AG08395 (cell line): ENCODE measurements around the gene RNF166.

Experiments used
- DNase-seq: peaks from one replicate; pipeline ENCODE4 v3.0.0; 2012; ENCODE audit warnings: mixed read lengths, low spot score

The RNF166 gene

DNA sequence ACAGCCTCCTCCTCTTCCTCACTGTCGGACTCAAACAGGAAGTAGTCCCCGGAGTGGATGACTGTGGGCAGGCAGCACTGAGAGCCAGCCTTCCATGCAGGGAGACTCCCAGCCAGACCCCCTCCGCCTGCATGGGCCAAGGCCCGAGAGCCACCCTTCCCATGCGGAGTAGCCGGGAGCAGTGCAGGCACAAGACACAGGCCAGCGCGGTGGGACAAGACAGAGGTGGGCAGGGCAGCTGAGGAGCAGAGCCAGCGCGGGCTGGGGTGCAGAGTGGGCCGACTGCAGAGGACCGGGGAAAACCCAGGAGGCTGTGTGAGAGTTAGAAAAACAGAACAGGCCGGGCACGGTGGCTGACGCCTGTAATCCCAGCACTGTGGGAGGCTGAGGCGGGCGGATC is 17.7 kb upstream of the RNF166 start:
- DNase-seq = no peak

- DNase-seq = no peak
Measured at GRCh38 chr16:88723507-88723887, 17.3 kb upstream of the RNF166 start.

- no peak for DNase-seq
Measured at GRCh38 chr16:88722784-88723506, 16.7 kb upstream of the RNF166 start.

DNA sequence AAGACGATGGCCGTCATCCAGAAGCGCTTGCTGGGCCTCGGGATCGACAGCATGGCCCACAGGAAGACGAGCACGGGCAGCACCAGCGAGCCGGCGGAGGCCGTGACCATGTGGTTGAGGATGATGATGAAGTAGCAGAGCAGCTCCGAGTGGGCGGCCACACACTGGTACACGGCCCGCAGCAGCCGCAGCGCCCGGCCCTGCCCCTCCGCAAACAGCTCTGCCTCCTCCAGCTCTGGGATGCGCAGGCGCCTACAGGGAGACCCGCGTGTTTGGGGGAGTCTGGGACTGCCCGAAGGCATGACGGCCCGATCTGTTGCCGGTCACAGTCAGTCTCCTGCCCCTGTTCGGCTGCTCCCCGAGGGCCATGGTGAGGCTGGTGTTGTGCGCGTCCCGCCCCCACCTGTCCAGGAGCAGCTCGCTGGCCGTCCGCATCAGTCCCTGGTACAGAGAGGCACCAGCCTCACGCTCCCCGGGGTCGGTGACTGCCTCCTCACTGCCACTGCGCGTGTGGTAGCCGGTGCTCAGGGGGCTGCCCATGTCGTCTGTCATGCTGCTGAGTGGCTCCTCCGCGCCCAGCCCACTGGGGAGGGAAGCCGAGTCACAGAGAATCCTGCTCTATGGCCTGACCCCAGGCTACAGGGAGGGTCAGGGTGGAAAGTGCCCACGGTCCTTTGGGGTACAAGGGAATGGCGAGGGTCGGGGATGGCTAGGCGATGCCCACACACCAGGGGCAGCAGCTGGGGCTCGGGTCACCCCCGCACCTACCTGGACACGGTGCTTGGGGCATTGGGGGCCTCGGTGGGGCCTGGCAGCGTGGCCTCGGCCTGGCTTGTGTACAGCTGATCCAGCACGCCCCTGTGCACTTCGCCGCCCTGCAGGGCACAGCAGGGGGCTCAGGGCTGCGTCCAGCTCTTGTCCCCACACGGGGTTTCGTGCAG is 15.9 kb upstream of the RNF166 start:
- DNase-seq = no peak

- no peak for DNase-seq
Measured at GRCh38 chr16:88721236-88721635, 15.0 kb upstream of the RNF166 start.

GRCh38 chr16:88720396-88720970 is 14.3 kb upstream of the RNF166 start:
- DNase-seq = no peak

- DNase-seq = no peak
Measured at GRCh38 chr16:88719933-88720296, 13.7 kb upstream of the RNF166 start.

- no peak for DNase-seq
Measured at GRCh38 chr16:88719267-88719932, 13.2 kb upstream of the RNF166 start.

- DNase-seq = no peak
Measured at GRCh38 chr16:88718178-88718577, 12.0 kb upstream of the RNF166 start.

DNA sequence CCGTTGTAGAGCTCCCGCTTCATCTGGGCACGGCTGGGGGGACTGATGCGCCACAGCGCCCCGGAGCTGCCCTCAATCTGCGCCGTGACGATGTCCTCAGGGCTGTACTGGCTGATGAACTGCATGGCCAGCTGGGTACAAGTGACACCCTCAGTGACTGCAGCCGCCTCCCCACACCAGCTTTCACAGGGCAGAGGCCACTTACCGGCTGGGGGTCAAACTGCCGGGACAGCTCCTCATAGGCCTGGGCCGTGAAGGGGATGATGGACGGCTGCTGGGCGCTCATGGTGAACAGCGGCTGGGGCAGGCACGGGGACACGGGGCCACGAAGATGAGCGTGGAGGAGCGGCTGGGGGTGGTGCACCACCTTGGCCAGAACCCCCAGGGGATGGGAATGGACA is 10.4 kb upstream of the RNF166 start:
- DNase-seq = no peak

- DNase-seq = no peak
Measured at GRCh38 chr16:88716201-88716600, 10.0 kb upstream of the RNF166 start.

- DNase-seq = no peak
Measured at GRCh38 chr16:88715312-88716190, 9.3 kb upstream of the RNF166 start.

DNA sequence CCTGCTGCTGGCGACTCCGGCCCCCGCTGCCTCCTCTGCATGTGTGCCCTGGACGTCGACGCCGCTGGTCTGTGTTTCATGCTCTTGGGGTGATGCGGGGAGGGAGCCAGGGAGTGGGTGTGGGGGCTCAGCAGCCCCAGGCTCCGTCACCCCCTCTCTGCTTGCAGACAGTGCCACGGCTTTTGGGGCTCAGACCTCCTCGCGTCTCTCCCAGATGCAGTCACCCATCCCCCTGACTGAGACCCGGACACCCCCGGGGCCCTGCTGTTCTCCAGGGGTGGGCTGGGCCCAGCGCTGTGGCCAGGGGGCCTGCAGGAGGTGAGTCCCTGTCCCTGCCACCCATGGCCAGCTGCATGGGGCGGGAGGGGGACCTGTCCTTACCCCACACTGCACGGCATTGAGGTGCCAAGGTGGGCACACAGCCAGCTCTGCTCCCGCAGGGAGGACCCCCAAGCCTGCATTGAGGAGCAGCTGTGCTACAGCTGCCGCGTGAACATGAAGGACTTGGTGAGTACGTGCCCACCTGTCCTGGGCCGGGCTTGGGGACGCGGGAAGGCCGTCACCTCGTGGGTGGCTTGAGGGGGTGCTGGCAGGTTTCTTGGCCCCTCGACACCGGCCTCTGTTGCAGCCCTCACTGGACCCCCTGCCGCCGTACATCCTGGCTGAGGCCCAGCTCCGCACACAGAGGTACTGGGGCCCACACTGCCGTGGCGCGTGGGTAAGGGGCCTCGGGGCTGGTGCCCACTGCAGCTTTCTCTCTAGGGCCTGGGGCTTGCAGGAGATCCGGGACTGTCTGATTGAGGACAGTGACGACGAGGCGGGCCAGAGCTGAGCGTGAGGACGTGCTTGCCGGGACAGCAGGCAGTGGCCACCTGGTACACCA is 8.5 kb upstream of the RNF166 start:
- DNase-seq = no peak

DNA sequence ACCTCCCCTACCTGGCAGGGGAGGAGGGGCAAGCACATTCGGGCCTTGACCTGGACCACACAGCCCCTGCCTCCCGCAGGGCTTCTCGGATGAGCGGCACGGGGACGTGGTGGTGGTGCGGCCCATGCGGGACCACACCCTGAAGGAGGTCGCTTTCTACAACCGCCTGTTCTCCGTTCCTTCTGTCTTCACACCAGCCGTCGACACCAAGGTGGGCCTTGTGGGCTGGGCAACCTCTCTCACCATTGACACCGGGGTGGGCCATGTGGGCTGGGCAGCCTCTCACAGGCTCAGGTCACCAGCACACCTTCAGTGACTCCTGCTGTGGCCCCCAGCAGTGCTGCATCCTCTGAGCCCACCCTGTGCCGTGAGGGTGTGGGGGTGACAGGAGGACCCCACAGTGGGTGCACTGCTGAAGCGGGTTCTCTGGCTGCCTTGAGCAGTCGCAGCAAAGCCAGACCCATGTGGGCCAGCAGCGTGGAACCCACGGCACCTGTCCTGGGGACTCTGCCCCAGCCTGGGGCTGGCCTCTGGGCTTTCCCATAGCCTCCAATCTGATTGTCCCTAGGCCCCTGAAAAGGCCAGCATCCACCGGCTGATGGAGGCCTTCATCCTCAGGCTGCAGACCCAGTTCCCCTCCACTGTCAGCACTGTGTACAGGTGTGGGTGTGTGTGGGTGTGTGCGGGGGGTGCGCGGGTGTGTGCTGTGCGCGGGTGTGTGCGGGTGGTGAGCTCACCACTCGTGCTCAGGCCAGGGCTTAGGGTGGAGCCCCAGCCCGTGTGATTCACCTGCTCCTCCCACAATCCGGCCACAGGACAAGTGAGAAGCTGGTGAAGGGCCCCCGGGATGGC is 7.6 kb upstream of the RNF166 start:
- DNase-seq = peak; percentile 33

GRCh38 chr16:88713054-88713453 is 6.8 kb upstream of the RNF166 start:
- no peak for DNase-seq

- no peak for DNase-seq
Measured at GRCh38 chr16:88712362-88712979, 6.3 kb upstream of the RNF166 start.

DNA sequence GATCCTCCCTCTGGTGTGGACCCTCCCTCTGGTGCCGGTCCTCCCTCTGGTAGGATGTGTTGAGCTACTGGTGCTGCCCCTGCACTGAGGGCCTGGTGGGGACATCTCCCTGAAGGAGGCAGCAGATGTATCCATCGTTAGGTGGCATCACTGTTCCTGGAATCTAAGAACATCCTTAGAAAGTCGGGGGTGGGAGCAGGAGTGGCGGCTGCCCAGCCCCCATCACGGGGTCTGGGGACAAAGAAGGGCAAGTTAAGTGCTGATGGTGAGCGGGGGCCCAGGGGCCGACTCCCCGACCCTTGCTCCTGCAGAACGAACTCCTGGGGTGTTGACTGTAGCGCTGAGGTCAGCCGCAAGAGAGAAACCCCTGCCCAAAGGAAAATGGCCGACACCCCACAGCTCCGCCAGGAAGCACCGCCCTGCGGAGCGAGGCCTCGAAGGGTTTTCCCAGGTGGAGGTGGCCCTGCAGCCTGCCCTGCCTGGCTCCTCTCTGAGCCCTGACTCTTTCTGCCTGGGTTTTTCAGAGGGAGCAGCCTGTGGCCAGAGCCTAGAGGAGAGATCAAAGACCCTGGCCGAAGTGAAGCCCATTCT is 5.6 kb upstream of the RNF166 start:
- no peak for DNase-seq

DNA sequence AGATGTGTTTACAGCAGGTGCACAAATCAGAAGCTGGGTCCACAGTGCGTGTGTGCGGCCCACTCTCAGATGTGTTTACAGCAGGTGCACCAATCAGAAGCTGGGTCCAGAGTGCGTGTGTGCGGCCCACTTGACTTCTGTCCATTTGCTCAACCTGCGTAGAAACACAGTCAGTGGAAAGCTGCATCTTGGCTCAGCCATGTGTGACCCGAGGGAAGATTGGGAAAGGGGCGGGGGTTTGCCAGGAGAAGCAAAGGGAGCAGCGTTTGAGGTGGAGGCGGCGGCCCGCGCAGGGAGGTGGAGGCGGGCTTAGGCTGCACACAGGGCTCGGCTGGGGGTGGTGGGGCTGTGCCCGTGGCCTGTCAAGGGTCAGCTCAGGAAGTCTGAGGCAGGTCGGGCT is 4.3 kb upstream of the RNF166 start:
- DNase-seq = no peak
